Measurements from ENCODE around the gene CFAP20DC. TPM values are rescaled to one million over a fixed set of nuclear protein-coding genes. Genes with fewer than 3 reads are reported as not detected.

CFAP20DC gene
- total RNA-seq, 1 donor from 2014 or later: 8.0 TPM

DNA sequence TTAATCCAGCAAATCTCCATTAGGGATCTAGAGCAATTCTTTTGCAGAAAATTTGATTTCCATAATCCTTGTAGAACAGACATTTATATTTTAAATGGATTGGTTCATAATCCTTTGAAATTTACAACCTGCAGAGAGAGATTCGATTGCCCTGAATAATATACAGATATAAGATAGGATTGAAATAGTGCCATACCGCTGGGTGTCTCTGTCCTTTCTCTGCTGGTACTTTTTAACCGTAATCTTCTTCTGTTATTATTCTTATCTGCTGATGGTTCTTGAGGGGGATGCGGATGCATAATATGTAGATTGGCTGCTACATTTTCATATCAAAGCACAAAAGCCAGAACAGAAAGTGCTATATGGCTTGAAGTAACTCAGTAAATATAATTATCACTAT is 182.2 kb downstream of the CFAP20DC start:
- no peak for DNase-seq (ENCODE audit: low spot score, unreplicated experiment)
- Mint-ChIP-seq H3K4me1 (ENCODE audit: low read depth) (no peaks in the 10 kb centered on the region), H3K9me3 (ENCODE audit: low read depth) (no peaks in the 10 kb centered on the region), H3K36me3 (ENCODE audit: insufficient read depth) (peaks cover 2% of the 10 kb centered on the region), H3K4me3 (ENCODE audit: low read depth) (no peak overlapping the region), H3K27me3 (no peaks in the 10 kb centered on the region), H3K27ac (no peak overlapping the region)
- TF ChIP-seq, protein P1, sequence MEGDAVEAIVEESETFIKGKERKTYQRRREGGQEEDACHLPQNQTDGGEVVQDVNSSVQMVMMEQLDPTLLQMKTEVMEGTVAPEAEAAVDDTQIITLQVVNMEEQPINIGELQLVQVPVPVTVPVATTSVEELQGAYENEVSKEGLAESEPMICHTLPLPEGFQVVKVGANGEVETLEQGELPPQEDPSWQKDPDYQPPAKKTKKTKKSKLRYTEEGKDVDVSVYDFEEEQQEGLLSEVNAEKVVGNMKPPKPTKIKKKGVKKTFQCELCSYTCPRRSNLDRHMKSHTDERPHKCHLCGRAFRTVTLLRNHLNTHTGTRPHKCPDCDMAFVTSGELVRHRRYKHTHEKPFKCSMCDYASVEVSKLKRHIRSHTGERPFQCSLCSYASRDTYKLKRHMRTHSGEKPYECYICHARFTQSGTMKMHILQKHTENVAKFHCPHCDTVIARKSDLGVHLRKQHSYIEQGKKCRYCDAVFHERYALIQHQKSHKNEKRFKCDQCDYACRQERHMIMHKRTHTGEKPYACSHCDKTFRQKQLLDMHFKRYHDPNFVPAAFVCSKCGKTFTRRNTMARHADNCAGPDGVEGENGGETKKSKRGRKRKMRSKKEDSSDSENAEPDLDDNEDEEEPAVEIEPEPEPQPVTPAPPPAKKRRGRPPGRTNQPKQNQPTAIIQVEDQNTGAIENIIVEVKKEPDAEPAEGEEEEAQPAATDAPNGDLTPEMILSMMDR (IDR thresholded peaks at IDR 0.05; ENCODE audit: unreplicated experiment): no peak

GRCh38 chr3:58866079-58866478 is 183.7 kb downstream of the CFAP20DC start:
- Mint-ChIP-seq H3K4me1 (ENCODE audit: low read depth) (no peaks in the 10 kb centered on the region), H3K4me3 (ENCODE audit: low read depth) (no peak overlapping the region), H3K27ac (no peak overlapping the region), H3K27me3 (no peaks in the 10 kb centered on the region), H3K9me3 (ENCODE audit: low read depth) (no peaks in the 10 kb centered on the region), H3K36me3 (ENCODE audit: insufficient read depth) (peaks cover 2% of the 10 kb centered on the region)
- no peak for DNase-seq (ENCODE audit: low spot score, unreplicated experiment)
- TF ChIP-seq, protein P1 (IDR thresholded peaks at IDR 0.05; ENCODE audit: unreplicated experiment): no peak

DNA sequence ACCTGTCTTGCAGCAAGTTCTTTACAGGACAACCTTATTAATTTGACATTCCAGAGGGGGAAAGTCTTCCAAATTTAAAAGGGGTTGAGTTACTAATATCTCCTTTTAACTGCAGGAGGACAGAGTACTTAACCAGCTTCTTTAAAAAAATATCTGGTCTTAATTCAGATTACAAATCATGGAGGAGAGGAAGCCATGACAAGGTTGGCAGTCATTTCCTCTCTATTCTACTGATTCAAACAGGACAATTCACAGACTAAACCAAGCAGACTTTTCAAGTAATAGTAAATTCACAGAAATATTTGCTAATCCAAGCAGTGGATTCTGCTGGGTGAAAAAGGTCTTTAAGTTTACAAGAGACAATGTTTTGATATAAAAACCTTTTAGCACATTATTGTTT is 185.3 kb downstream of the CFAP20DC start:
- no peaks in the 10 kb centered on the region for H3K9me3 Mint-ChIP-seq (ENCODE audit: low read depth)
- peaks cover 2% of the 10 kb centered on the region for H3K36me3 Mint-ChIP-seq (ENCODE audit: insufficient read depth)
- TF ChIP-seq, protein P1 (IDR thresholded peaks at IDR 0.05; ENCODE audit: unreplicated experiment): no peak
- no peaks in the 10 kb centered on the region for H3K4me1 Mint-ChIP-seq (ENCODE audit: low read depth)
- no peaks in the 10 kb centered on the region for H3K27me3 Mint-ChIP-seq
- H3K27ac Mint-ChIP-seq: no peak overlapping the region
- no peak for DNase-seq (ENCODE audit: low spot score, unreplicated experiment)
- H3K4me3 Mint-ChIP-seq (ENCODE audit: low read depth): no peak overlapping the region

DNA sequence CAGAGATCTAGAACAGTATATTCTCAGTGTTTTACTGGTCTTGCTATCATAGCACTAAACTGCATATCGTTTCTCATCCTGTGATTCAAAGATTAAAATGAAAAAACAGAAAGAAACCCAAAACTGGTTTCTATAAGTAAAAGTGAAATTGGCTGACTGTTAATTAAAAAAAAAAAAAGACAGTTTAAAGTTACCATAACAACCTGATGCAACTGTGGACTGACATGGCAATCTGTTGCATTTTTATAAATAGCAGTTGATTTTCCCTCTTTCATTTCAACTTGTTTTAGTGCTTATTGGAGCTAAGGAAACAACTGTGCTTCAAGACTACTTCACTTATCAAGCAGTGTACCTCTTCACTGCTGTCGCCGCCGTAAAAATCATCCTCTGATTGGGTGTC is 186.6 kb downstream of the CFAP20DC start:
- H3K27ac Mint-ChIP-seq: no peak overlapping the region
- no peak overlapping the region for H3K4me3 Mint-ChIP-seq (ENCODE audit: low read depth)
- DNase-seq (ENCODE audit: low spot score, unreplicated experiment): no peak
- peaks cover 1% of the 10 kb centered on the region for H3K4me1 Mint-ChIP-seq (ENCODE audit: low read depth)
- H3K9me3 Mint-ChIP-seq (ENCODE audit: low read depth): no peaks in the 10 kb centered on the region
- TF ChIP-seq, protein P1 (IDR thresholded peaks at IDR 0.05; ENCODE audit: unreplicated experiment): no peak
- peaks cover 2% of the 10 kb centered on the region for H3K36me3 Mint-ChIP-seq (ENCODE audit: insufficient read depth)
- H3K27me3 Mint-ChIP-seq: no peaks in the 10 kb centered on the region

DNA sequence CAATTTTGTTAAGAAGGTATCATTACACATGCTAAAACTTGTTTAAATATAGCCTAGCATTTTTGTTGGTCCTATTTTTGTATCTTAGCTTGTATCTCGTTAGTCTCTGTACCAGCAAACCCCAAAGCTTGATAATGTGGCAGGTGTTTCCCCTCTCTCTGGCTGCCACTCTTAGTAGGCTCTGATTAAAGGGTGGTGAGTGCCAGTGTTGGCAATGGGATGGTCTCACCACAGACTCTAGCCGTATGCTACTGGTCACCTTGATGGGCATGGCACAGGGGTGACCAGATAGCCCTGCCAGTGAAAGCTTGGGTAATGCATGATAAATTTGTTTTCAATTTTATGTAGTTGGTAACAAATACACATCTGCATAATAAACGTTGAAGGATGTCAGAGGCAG is 188.3 kb downstream of the CFAP20DC start:
- Mint-ChIP-seq H3K4me1 (ENCODE audit: low read depth) (peaks cover 9% of the 10 kb centered on the region), H3K36me3 (ENCODE audit: insufficient read depth) (peaks cover 2% of the 10 kb centered on the region), H3K27ac (no peak overlapping the region), H3K27me3 (no peaks in the 10 kb centered on the region), H3K4me3 (ENCODE audit: low read depth) (no peak overlapping the region), H3K9me3 (ENCODE audit: low read depth) (no peaks in the 10 kb centered on the region)
- DNase-seq (ENCODE audit: low spot score, unreplicated experiment): no peak
- TF ChIP-seq, protein P1 (IDR thresholded peaks at IDR 0.05; ENCODE audit: unreplicated experiment): no peak

Data from progenitor cell of endocrine pancreas (in vitro differentiated cells).